ENCODE data around the gene IZUMO2.

Gene IZUMO2

GRCh38 chr19:50181121-50181520, 18.0 kb upstream of the IZUMO2 start:
- H3K9ac ChIP-seq (ENCODE audit: low read length) = no peak overlapping the region
- H3K27me3 ChIP-seq (ENCODE audit: control insufficient read depth, insufficient read depth, low read length) = no peaks in the 10 kb centered on the region
- no peaks in the 10 kb centered on the region for H3K4me1 ChIP-seq (ENCODE audit: control insufficient read depth, low read depth, low read length)
- no peaks in the 10 kb centered on the region for H3K9me3 ChIP-seq (ENCODE audit: control insufficient read depth, low read depth, low read length)
- H3K4me3 ChIP-seq (ENCODE audit: low read length) = no peak overlapping the region
- H3K36me3 ChIP-seq (ENCODE audit: control insufficient read depth, low read depth, low read length) = no peaks in the 10 kb centered on the region
- H3K27ac ChIP-seq (ENCODE audit: low read length) = no peak overlapping the region

GRCh38 chr19:50178859-50179537, 15.9 kb upstream of the IZUMO2 start:
- Histone ChIP-seq H3K9ac (ENCODE audit: low read length) (no peak overlapping the region), H3K4me1 (ENCODE audit: control insufficient read depth, low read depth, low read length) (no peaks in the 10 kb centered on the region), H3K27ac (ENCODE audit: low read length) (no peak overlapping the region), H3K36me3 (ENCODE audit: control insufficient read depth, low read depth, low read length) (no peaks in the 10 kb centered on the region), H3K4me3 (ENCODE audit: low read length) (no peak overlapping the region), H3K27me3 (ENCODE audit: control insufficient read depth, insufficient read depth, low read length) (no peaks in the 10 kb centered on the region), H3K9me3 (ENCODE audit: control insufficient read depth, low read depth, low read length) (no peaks in the 10 kb centered on the region)

- no peaks in the 10 kb centered on the region for H3K36me3 ChIP-seq (ENCODE audit: control insufficient read depth, low read depth, low read length)
- no peaks in the 10 kb centered on the region for H3K4me1 ChIP-seq (ENCODE audit: control insufficient read depth, low read depth, low read length)
- H3K9me3 ChIP-seq (ENCODE audit: control insufficient read depth, low read depth, low read length) = no peaks in the 10 kb centered on the region
- no peaks in the 10 kb centered on the region for H3K27me3 ChIP-seq (ENCODE audit: control insufficient read depth, insufficient read depth, low read length)
- no peak overlapping the region for H3K9ac ChIP-seq (ENCODE audit: low read length)
- no peak overlapping the region for H3K27ac ChIP-seq (ENCODE audit: low read length)
- no peak overlapping the region for H3K4me3 ChIP-seq (ENCODE audit: low read length)
Measured at GRCh38 chr19:50178320-50178719, 15.2 kb upstream of the IZUMO2 start.

- no peak overlapping the region for H3K4me3 ChIP-seq (ENCODE audit: low read length)
- no peaks in the 10 kb centered on the region for H3K36me3 ChIP-seq (ENCODE audit: control insufficient read depth, low read depth, low read length)
- H3K27ac ChIP-seq (ENCODE audit: low read length) = no peak overlapping the region
- H3K27me3 ChIP-seq (ENCODE audit: control insufficient read depth, insufficient read depth, low read length) = no peaks in the 10 kb centered on the region
- no peaks in the 10 kb centered on the region for H3K4me1 ChIP-seq (ENCODE audit: control insufficient read depth, low read depth, low read length)
- H3K9ac ChIP-seq (ENCODE audit: low read length) = no peak overlapping the region
- H3K9me3 ChIP-seq (ENCODE audit: control insufficient read depth, low read depth, low read length) = no peaks in the 10 kb centered on the region
Measured at GRCh38 chr19:50176775-50177174, 13.7 kb upstream of the IZUMO2 start.

- Histone ChIP-seq H3K27ac (ENCODE audit: low read length) (no peak overlapping the region), H3K4me3 (ENCODE audit: low read length) (no peak overlapping the region), H3K27me3 (ENCODE audit: control insufficient read depth, insufficient read depth, low read length) (no peaks in the 10 kb centered on the region), H3K9ac (ENCODE audit: low read length) (no peak overlapping the region), H3K4me1 (ENCODE audit: control insufficient read depth, low read depth, low read length) (no peaks in the 10 kb centered on the region), H3K36me3 (ENCODE audit: control insufficient read depth, low read depth, low read length) (no peaks in the 10 kb centered on the region), H3K9me3 (ENCODE audit: control insufficient read depth, low read depth, low read length) (no peaks in the 10 kb centered on the region)
Measured at GRCh38 chr19:50175924-50176323, 12.8 kb upstream of the IZUMO2 start.

GRCh38 chr19:50174100-50174793, 11.2 kb upstream of the IZUMO2 start:
- Histone ChIP-seq H3K9ac (ENCODE audit: low read length) (no peak overlapping the region), H3K4me3 (ENCODE audit: low read length) (no peak overlapping the region), H3K27ac (ENCODE audit: low read length) (no peak overlapping the region), H3K36me3 (ENCODE audit: control insufficient read depth, low read depth, low read length) (no peaks in the 10 kb centered on the region), H3K27me3 (ENCODE audit: control insufficient read depth, insufficient read depth, low read length) (no peaks in the 10 kb centered on the region), H3K4me1 (ENCODE audit: control insufficient read depth, low read depth, low read length) (no peaks in the 10 kb centered on the region), H3K9me3 (ENCODE audit: control insufficient read depth, low read depth, low read length) (no peaks in the 10 kb centered on the region)

- no peak overlapping the region for H3K27ac ChIP-seq (ENCODE audit: low read length)
- H3K9me3 ChIP-seq (ENCODE audit: control insufficient read depth, low read depth, low read length) = no peaks in the 10 kb centered on the region
Measured at GRCh38 chr19:50173127-50173526, 10.0 kb upstream of the IZUMO2 start.

GRCh38 chr19:50172726-50173125, 9.6 kb upstream of the IZUMO2 start:
- no peaks in the 10 kb centered on the region for H3K9me3 ChIP-seq (ENCODE audit: control insufficient read depth, low read depth, low read length)
- no peaks in the 10 kb centered on the region for H3K4me1 ChIP-seq (ENCODE audit: control insufficient read depth, low read depth, low read length)
- no peaks in the 10 kb centered on the region for H3K27me3 ChIP-seq (ENCODE audit: control insufficient read depth, insufficient read depth, low read length)
- H3K36me3 ChIP-seq (ENCODE audit: control insufficient read depth, low read depth, low read length) = no peaks in the 10 kb centered on the region
- H3K9ac ChIP-seq (ENCODE audit: low read length) = no peak overlapping the region
- H3K27ac ChIP-seq (ENCODE audit: low read length) = no peak overlapping the region
- H3K4me3 ChIP-seq (ENCODE audit: low read length) = no peak overlapping the region

More at GRCh38 chr19:50173127-50173526, 10.0 kb upstream of the IZUMO2 start:
- Histone ChIP-seq H3K9ac (ENCODE audit: low read length) (no peak overlapping the region), H3K4me1 (ENCODE audit: control insufficient read depth, low read depth, low read length) (no peaks in the 10 kb centered on the region), H3K27me3 (ENCODE audit: control insufficient read depth, insufficient read depth, low read length) (no peaks in the 10 kb centered on the region), H3K4me3 (ENCODE audit: low read length) (no peak overlapping the region), H3K36me3 (ENCODE audit: control insufficient read depth, low read depth, low read length) (no peaks in the 10 kb centered on the region)

- Histone ChIP-seq H3K27ac (ENCODE audit: low read length) (no peak overlapping the region), H3K9me3 (ENCODE audit: control insufficient read depth, low read depth, low read length) (no peaks in the 10 kb centered on the region), H3K27me3 (ENCODE audit: control insufficient read depth, insufficient read depth, low read length) (no peaks in the 10 kb centered on the region), H3K4me1 (ENCODE audit: control insufficient read depth, low read depth, low read length) (no peaks in the 10 kb centered on the region), H3K36me3 (ENCODE audit: control insufficient read depth, low read depth, low read length) (no peaks in the 10 kb centered on the region), H3K9ac (ENCODE audit: low read length) (no peak overlapping the region), H3K4me3 (ENCODE audit: low read length) (no peak overlapping the region)
Measured at GRCh38 chr19:50171752-50172151, 8.7 kb upstream of the IZUMO2 start.

- Histone ChIP-seq H3K36me3 (ENCODE audit: control insufficient read depth, low read depth, low read length) (no peaks in the 10 kb centered on the region), H3K9me3 (ENCODE audit: control insufficient read depth, low read depth, low read length) (no peaks in the 10 kb centered on the region), H3K4me3 (ENCODE audit: low read length) (no peak overlapping the region), H3K4me1 (ENCODE audit: control insufficient read depth, low read depth, low read length) (no peaks in the 10 kb centered on the region), H3K9ac (ENCODE audit: low read length) (no peak overlapping the region), H3K27me3 (ENCODE audit: control insufficient read depth, insufficient read depth, low read length) (no peaks in the 10 kb centered on the region), H3K27ac (ENCODE audit: low read length) (no peak overlapping the region)
Measured at GRCh38 chr19:50167314-50167721, 4.2 kb upstream of the IZUMO2 start.

- Histone ChIP-seq H3K27me3 (ENCODE audit: control insufficient read depth, insufficient read depth, low read length) (no peaks in the 10 kb centered on the region), H3K36me3 (ENCODE audit: control insufficient read depth, low read depth, low read length) (no peaks in the 10 kb centered on the region), H3K4me1 (ENCODE audit: control insufficient read depth, low read depth, low read length) (no peaks in the 10 kb centered on the region), H3K9me3 (ENCODE audit: control insufficient read depth, low read depth, low read length) (no peaks in the 10 kb centered on the region), H3K27ac (ENCODE audit: low read length) (no peak overlapping the region), H3K4me3 (ENCODE audit: low read length) (no peak overlapping the region), H3K9ac (ENCODE audit: low read length) (no peak overlapping the region)
Measured at GRCh38 chr19:50159078-50159477, 4.0 kb downstream of the IZUMO2 start.

- H3K36me3 ChIP-seq (ENCODE audit: control insufficient read depth, low read depth, low read length) = no peaks in the 10 kb centered on the region
- no peak overlapping the region for H3K4me3 ChIP-seq (ENCODE audit: low read length)
- no peaks in the 10 kb centered on the region for H3K4me1 ChIP-seq (ENCODE audit: control insufficient read depth, low read depth, low read length)
- no peak overlapping the region for H3K27ac ChIP-seq (ENCODE audit: low read length)
- no peaks in the 10 kb centered on the region for H3K9me3 ChIP-seq (ENCODE audit: control insufficient read depth, low read depth, low read length)
- no peaks in the 10 kb centered on the region for H3K27me3 ChIP-seq (ENCODE audit: control insufficient read depth, insufficient read depth, low read length)
- no peak overlapping the region for H3K9ac ChIP-seq (ENCODE audit: low read length)
Measured at GRCh38 chr19:50158577-50158976, 4.5 kb downstream of the IZUMO2 start.
